Right lobe of liver (tissue), 6 donors: ENCODE data around the gene GULP1. TPM values are rescaled to one million over a fixed set of nuclear protein-coding genes. Genes with fewer than 3 reads are reported as not detected.

Experiments
- ATAC-seq, 4 donors: fragments of 200-7000 bp; cut with Tn5 transposase; one replicate each; pipeline ENCODE4 v1.9.1; 2020; ENCODE audit warnings: mild to moderate bottlenecking in 4 of 4, moderate library complexity in 4 of 4
- DNase-seq, 3 donors: peaks; one replicate each; pipeline ENCODE4 v3.0.0-alpha.2; 2020
- H3K27ac ChIP-seq, 3 donors: fragments of 200-600 bp; one replicate each; pipeline ENCODE4 v1.8.0; 2022
- H3K27me3 ChIP-seq, 2 donors: fragments of 200-600 bp; one replicate each; pipeline ENCODE4 v1.8.0; 2022
- H3K36me3 ChIP-seq, 4 donors: fragments of 200-600 bp; sonication (generic) in 1 of 4; one replicate each; pipeline versions ENCODE4 v1.5.1 to v1.8.0; 2017 to 2022; ENCODE audit warnings: control low read depth in 1 of 4
- H3K4me1 ChIP-seq, 4 donors: fragments of 200-600 bp; sonication (generic) in 1 of 4; one replicate each; pipeline versions ENCODE4 v1.5.1 to v1.8.0; 2017 to 2022; ENCODE audit warnings: control low read depth in 1 of 4
- H3K4me3 ChIP-seq, 3 donors: fragments of 200-600 bp; one replicate each; pipeline ENCODE4 v1.8.0; 2022
- H3K9me3 ChIP-seq, 4 donors: fragments of 200-600 bp; sonication (generic) in 1 of 4; one replicate each; pipeline versions ENCODE4 v1.5.1 to v1.8.0; 2017 to 2022; ENCODE audit warnings: control low read depth in 1 of 4
- CTCF ChIP-seq, 4 donors: fragments of 200-600 bp in 3 of 4; fragments of 450-650 bp in 1 of 4; IDR thresholded peaks; one replicate each; pipeline versions ENCODE4 v1.5.1 to v1.8.0; 2016 to 2022; ENCODE audit warnings: antibody characterized with exemption in 4 of 4, mild to moderate bottlenecking in 2 of 4
- POLR2A ChIP-seq: fragments of 450-650 bp; IDR thresholded peaks from one replicate; pipeline ENCODE4 v1.6.1; 2017; ENCODE audit warnings: antibody characterized with exemption, mild to moderate bottlenecking
- WGBS: methylation state at CpG from one replicate; pipeline ENCODE4 v1.1.6; 2018; ENCODE audit warnings: low coverage, low lambda C conversion rate; ENCODE audit not compliant: insufficient coverage; ENCODE audit errors: missing lambda C conversion rate; 5-methylcytosine and 5-hydroxymethylcytosine counted together
- intact Hi-C, 2 donors: fragments of 100-400 bp; cut with DNase I; formaldehyde crosslinking; loops; one replicate each; pipeline versions ENCODE4 v1.11.2 to v1.14.1; 2022
- total RNA-seq, 6 experiments: library from RNA; depleted of rRNA in 2 of 6; stranded (reverse); fragments of >200 nt in 2 of 6; fragmentation: NEBNext Ultra II Directional in 3 of 6; extraction: Animal tissue kit (Norgen Biotek cat#: 25700) in 3 of 6; gene quantifications; one replicate each; pipeline versions ENCODE4 v1.1.0 to v1.2.4, GENCODE V29; 2016 to 2023
- donor health status: DM: no; HTN: yes; CAD: no.
- donor health status: DM: no; HTN: no; CAD: no.
- donor health status: DM: no; HTN: no; CAD: no.
- donor health status: DM: no; HTN: yes; CAD: no.
- donor health status: DM: no; HTN: yes; CAD: no.

Gene GULP1
- total RNA-seq, 6 experiments from 2014 or later: 0.42 to 4.4 (median 0.89) TPM

GRCh38 chr2:188471166-188471565 is 179.5 kb downstream of the GULP1 start:
- Histone ChIP-seq H3K27ac (no peak overlapping the region), H3K9me3 (no peaks in the 10 kb centered on the region), H3K36me3 (no peaks in the 10 kb centered on the region), H3K4me3 (no peak overlapping the region), H3K4me1 (no peaks in the 10 kb centered on the region), H3K27me3 (no peaks in the 10 kb centered on the region)
- ATAC-seq: no peak
- intact Hi-C loops: no loop called here
- no peak for DNase-seq
- TF ChIP-seq POLR2A: no peak
- no peak for TF ChIP-seq CTCF (IDR thresholded peaks at IDR 0.05)
- 78% methylated on average over 4 of the region's 4 CpGs for WGBS

GRCh38 chr2:188473306-188473705 is 181.6 kb downstream of the GULP1 start:
- Histone ChIP-seq H3K4me3 (no peak overlapping the region), H3K27me3 (no peaks in the 10 kb centered on the region), H3K36me3 (no peaks in the 10 kb centered on the region), H3K27ac (no peak overlapping the region), H3K9me3 (no peaks in the 10 kb centered on the region), H3K4me1 (no peaks in the 10 kb centered on the region)
- TF ChIP-seq POLR2A: no peak
- TF ChIP-seq CTCF (IDR thresholded peaks at IDR 0.05): no peak
- 33% methylated on average over 1 of the region's 3 CpGs for WGBS
- ATAC-seq (no peak), DNase-seq (no peak)
- intact Hi-C loops: no loop called here

GRCh38 chr2:188474316-188474715 is 182.6 kb downstream of the GULP1 start:
- DNase-seq (no peak), ATAC-seq (no peak)
- Histone ChIP-seq H3K9me3 (no peaks in the 10 kb centered on the region), H3K4me1 (no peaks in the 10 kb centered on the region), H3K36me3 (no peaks in the 10 kb centered on the region), H3K4me3 (no peak overlapping the region), H3K27me3 (no peaks in the 10 kb centered on the region), H3K27ac (no peak overlapping the region)
- intact Hi-C loops: no loop called here
- TF ChIP-seq POLR2A (no peak), CTCF (IDR thresholded peaks at IDR 0.05) (no peak)
- 63% methylated on average over 1 of the region's 2 CpGs for WGBS

GRCh38 chr2:188475945-188476344 is 184.3 kb downstream of the GULP1 start:
- 66% methylated on average over 4 of the region's 4 CpGs for WGBS
- TF ChIP-seq POLR2A: no peak
- no peak for TF ChIP-seq CTCF (IDR thresholded peaks at IDR 0.05)
- H3K9me3 ChIP-seq: no peaks in the 10 kb centered on the region
- DNase-seq: no peak
- H3K36me3 ChIP-seq: no peaks in the 10 kb centered on the region
- H3K27ac ChIP-seq: no peak overlapping the region
- ATAC-seq: no peak
- no peaks in the 10 kb centered on the region for H3K27me3 ChIP-seq
- H3K4me1 ChIP-seq: no peaks in the 10 kb centered on the region
- H3K4me3 ChIP-seq: no peak overlapping the region
- intact Hi-C loops: no loop called here

GRCh38 chr2:188477564-188478103 is 186.0 kb downstream of the GULP1 start:
- Histone ChIP-seq H3K36me3 (no peaks in the 10 kb centered on the region), H3K27ac (no peak overlapping the region), H3K9me3 (no peaks in the 10 kb centered on the region), H3K4me3 (no peak overlapping the region), H3K4me1 (no peaks in the 10 kb centered on the region), H3K27me3 (no peaks in the 10 kb centered on the region)
- WGBS: 38% methylated on average over 5 of the region's 5 CpGs
- DNase-seq: no peak
- no peak for ATAC-seq
- TF ChIP-seq POLR2A (no peak), CTCF (IDR thresholded peaks at IDR 0.05) (no peak)
- intact Hi-C loops: no loop called here
